ENCODE measurements around the gene TACC2.
"Not testable (repeated sequence)": the region's sequence is repeated elsewhere in the genome, so short reads cannot be mapped to it uniquely, and the experiment has no call there.

Gene TACC2

DNA sequence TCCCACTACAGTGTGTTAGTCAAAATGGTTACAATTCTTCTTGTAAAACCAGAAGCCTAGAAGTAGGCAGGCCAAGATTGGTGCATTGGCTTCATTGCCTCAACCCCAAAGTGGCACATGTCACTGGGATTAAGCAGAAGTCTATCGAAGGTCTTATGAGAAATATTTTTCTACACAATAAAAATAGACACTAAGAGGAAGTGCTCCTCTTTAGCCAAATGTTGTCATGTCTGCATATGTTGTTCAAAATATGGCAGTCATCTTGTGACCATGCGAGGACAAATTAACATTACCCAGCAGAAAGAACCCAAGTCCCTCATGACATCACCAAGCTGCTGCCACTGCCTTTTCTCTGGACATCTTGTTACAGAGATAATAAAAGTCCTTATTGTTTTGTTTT is 7.6 kb upstream of the TACC2 start:
- DNase-seq, result no peak

DNA sequence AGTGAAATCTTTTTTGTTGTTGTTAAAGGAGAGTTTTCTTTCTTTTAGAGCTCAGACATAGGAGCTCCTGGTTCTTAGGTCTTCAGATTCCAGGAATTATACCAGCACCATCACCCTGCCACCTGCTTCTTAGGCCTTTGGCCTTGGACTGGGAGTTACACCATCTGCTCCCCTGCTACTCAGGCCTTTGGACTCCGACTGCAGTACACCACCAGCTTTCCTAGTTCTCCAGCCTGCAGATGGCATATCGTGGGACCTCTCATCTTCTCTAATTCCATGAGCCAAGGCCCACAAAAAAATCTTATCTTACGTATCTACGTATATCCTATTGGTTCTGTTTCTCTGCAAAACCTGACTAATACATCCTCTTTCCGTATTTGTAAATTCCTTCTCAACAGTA is 5.1 kb upstream of the TACC2 start:
- no peak for DNase-seq

DNA sequence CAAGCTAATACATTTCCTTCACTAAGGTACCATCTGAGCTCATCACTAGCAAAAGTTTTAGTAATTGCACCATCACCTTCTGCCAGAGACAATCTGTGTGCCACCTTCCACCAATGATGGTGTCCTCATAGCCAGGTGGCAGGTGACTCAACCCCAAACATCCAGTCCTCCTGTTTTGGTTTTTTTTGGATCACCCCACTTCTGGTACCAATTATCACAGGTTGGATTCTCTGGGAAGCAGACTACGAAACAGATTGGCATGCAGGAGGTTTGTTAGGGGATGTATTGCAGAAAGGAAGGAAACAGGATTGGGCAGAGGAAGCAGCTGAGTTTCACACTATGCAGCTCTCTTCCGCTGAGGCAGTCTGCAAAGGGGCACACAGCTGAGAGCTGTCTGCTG is 4.5 kb upstream of the TACC2 start:
- DNase-seq, result no peak

DNA sequence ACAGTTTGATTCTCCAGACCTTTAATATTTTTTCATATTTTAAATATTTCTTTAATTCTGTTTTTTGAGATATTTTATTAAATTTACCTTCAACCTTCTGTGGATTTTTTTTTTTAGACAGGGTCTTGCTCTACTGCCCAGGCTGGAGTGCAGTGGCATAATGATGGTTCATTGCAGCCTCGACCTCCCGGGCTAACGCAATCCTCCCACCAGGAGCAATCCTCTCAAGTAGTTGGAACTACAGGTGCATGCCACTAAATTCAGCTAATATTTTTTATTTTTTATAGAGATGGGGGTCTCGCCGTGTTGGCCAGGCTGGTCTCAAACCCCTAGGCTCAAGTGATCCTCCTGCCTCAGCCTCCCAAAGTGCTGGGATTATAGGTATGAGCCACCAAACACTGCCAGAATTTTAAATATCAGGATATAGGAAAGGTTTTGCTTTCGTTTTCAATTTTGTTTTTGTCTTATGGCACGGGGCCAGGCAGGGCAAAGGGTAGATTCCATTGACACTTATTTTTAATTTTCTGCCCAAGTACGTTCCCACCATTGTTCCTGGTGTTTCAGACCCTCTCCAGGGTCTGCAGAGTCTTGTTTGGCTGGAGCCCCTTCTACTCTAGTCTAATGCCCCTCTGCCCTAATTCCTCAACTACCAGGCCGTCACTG is 1.2 kb downstream of the TACC2 start:
- DNase-seq, result no peak

DNA sequence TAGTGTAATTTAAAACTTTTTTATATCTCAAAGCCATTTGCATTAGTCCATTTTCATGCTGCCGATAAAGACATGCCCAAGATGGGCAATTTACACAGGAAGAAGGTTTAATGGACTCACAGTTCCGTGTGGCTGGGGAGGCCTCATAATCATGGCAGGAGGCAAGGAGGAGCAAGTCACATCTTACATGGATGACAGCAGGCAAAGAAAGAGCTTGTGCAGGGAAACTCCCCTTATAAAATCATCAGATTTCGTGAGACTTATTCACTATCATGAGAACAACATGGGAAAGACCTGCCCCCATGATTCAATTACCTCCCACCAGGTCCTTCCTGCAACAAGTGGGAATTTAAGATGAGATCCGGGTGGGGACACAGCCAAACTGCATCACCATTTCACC is 2.8 kb downstream of the TACC2 start:
- DNase-seq, result not testable (repeated sequence)

DNA sequence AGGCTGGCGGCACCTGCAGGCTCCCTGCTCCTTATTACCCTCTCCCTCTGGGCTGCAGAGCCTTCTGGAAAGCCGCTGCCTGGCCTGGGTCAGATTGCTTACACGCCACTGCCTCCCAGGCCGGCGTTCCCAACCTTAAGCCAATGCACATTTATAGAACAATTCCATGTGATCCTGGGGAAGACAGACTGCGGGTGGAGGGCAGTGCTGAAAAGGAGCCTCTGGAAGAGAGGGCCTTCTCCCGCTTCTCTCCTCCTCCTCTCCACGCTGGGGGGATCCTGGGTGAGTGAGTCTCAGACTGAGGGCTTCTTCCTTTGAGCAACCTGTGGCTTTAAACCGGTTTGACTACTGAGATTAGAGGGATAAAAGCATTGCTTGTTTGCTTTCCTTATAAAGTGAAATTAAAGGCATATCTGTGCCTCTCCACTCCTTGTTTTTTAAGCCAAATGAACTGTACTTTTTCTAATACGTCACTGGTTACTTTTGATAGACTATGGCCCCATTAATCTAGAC is 5.5 kb downstream of the TACC2 start:
- peak; percentile 4 to 29 for DNase-seq

DNA sequence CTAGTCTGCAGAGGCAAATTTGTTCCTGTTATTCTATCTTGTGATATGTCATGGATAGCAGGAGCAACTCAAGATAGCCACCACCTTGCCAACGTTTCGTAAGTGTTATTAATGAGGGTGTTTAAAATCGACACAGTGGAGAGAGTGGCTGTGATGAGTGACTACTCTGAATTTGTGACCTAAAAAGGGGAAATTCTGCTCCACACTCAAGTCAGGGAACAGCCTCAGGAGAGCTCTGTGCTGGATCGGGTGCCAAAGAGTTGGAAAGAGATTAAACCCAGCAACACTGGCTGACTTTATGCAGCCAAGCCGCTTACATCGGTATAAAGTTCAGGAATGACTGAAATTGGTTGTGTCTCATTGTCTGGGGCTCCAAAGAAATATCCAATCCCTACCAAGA is 9.5 kb downstream of the TACC2 start:
- no peak for DNase-seq

DNA sequence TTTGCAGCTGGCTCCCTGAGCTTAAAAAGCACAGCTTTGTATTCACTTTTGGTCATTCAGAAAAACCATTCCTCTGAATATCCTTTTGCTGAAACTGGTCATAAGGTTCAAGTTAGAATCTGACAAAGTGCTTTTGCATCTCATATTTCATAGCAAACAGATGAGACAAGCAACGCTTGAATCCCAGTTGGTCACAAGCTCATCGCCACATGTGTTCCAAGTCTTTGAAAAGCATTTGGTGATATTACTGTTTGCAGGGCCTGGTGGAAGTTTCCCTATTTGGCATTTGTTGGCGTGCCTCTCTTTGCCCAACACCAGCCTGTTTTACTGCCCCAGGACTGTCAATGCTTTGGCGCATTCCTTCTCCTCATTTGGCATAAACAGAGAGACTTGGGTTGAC is 10.3 kb downstream of the TACC2 start:
- no peak for DNase-seq

DNA sequence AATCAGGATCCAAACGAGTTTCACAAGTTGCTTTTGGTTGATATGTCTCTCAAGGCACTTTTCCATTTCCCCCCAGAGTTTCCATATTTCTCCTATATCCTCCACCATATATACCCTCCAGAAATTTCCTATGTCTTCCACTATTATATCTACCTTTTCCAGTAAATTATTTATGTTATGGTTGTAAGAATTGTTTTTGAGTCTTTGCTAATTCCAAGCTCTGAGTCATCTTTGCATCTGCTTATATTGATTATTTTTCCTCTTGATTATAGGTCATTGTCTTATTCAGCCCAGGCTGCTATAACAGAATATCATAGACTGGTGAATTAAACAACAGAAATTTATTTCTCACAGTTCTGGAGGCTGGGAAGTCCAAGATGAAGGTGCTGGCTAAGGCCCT is 12.7 kb downstream of the TACC2 start:
- DNase-seq, result no peak

DNA sequence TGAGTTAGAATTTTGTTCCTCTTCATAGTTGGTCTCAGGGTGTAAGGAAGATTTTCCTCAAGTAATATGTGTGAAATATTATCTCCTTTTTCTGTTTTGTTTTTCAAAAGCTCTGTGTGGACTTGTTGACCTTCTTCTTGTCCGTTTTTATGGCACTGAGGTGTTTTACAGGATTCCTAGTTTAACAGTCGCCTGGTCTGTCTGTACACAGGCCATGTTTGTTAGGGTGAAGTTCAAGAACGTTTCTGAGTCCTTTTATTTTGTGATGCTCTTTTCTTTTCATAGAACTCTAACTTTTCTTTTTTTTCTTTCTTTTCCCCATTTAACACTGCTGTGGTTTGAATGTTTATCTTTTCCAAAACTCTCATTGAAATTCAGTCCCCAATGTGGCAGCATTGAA is 18.5 kb downstream of the TACC2 start:
- no peak for DNase-seq

DNA sequence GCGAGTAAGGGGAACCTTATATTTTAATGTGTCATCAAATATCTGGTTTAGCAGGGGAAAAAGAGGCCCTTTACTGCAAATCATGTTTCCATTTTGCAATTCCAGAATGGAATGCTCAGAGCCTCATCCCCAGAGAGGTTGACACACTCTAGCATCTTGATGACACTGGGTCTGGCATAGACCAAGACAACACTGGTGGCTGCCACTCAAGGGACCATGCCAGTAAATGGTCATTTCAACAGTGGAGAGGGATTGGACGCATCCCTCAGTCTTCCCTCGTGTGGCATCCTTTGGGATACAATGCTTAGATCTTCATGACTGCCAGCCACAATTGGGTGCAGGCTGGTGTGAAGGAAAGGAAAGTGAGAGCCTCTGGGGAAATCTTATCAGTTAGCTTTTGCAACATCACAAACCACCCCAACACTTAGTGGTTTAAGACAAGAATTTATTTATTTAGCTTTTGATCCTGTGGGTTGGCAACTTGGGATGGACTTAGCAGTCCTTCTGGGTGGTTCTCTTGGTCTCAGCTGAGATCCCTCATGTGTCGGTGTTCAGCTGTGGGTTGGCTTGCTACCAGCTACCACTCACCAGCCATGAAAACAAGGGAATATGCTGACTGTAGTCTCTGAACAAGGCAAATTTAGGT is 21.6 kb downstream of the TACC2 start:
- no peak for DNase-seq

DNA sequence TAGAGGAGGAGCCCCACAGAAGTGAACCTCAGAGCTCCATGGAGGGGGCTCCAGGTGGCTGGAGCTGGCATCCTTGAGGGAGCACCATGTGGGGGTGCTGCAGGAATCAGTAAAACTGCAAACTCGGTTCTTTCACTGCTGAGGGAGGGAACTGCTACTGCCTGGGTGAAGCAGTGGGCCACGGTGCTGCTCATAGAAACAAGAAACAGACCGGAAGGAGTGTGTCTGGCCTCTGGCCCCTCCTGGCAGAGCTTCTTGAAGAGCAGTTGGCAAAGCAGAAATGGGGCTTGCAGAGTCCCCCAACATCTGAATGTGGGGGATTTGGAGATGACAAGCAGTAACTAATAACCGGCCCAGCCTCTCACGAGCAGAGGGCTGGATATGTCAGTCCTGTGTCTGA is 23.8 kb downstream of the TACC2 start:
- DNase-seq, result no peak

DNA sequence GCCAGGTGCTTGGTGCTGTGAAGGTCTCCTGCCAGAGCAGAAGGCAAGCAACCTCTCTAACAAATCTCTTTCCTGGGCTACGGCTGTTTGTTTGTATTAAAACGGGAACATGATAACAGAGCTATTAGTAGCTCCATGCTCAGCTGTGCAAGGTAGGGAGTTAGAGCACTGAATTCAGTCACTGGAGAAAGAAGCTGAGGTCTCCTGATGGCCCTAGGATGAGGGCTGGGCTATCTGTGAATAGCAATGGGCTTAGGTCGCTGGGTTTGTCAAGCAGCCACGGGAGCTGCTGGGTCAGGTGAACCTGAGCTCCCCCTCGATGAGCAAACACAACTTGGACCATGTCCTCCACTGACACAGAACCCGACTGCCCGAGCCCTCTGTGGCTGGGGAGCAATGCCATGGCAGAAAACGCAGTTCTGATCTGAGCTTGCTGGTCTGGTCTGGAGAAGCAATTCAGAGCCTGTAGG is 24.4 kb downstream of the TACC2 start:
- no peak for DNase-seq

DNA sequence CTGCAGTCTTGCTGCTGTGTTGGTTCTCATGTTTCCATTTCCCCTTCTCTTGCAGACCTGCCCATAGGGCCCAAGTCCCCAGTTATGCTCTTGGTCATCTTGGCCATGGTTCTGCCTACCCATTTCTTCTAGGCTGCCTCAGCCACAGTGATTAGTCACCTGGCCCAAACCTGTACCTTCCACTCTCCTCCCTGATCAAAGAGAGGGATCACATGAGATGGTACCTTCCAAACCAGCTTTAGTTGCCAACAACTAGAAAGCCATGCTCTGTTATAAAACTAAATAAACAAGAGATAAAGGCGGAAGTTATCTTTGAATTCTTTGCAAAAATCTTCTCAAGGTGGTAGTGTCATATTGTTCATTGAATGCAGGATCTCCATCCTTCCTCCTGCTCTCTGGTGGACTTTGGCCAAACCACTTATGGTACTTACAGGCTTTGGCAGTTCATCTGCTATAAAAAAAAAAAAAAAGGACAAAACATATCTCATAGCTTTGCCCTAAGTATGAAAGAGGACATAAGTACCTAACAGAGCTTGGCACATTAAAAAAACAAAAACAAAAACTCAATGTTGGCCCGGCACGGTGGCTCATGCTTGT is 25.8 kb downstream of the TACC2 start:
- no peak for DNase-seq

DNA sequence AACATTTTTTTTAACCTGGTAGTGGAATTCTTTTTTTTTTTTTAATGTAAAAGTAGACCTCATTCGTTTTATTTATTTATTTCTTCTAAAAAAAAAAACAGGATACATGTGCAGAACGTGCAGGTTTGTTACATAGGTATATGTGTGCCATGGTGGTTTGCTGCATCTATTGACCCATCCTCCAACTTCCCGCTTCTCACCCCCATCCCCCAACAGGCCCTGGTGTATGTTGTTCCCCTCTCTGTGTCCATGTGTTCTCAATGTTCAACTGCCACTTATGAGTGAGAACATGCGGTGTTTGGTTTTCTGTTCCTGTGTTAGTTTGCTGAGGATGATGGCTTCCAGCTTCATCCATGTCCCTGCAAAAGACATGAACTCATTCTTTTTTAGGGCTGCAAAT is 29.0 kb downstream of the TACC2 start:
- not testable (repeated sequence) for DNase-seq

DNA sequence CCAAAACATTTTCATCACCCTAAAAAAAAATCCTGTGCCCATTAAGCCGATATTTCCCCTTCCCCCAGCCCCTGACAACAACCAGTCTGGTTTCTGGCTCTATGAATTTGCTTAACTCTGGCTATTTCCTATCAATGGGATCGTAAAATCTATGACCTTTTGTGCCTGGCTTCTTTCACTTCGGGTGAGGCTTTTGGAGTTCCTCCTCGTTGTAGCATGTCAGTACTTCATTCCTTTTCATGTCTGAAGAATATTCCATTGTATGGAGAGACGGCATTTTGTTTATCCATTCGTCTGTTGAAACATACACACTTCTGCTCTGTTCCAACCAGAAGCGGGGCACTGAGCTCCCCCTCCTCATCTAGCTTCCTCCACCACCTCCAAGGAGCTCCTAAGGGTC is 29.5 kb downstream of the TACC2 start:
- DNase-seq, result no peak

DNA sequence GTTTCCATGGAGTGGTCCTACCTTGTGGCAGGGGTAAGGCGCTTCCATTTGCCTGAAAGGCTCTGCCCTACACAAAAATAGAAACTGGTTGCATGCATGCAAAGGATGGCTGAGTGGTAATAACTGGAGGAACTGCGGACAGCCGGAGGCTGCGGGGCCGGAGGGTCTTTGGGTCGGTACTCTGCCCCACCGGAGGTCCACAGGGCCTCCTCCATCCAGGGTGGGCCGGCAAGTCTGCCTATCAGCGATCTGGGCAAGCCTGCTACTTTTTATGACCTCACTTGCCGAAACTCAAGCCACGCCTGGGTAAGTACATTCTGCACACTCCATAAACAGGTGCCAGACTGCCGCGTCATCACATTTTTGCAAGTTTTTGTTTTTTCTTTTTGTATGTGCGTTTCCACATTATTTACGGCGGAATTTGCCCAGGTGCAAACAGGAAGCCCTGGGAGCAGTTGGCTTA is 30.0 kb downstream of the TACC2 start:
- no peak for DNase-seq

DNA sequence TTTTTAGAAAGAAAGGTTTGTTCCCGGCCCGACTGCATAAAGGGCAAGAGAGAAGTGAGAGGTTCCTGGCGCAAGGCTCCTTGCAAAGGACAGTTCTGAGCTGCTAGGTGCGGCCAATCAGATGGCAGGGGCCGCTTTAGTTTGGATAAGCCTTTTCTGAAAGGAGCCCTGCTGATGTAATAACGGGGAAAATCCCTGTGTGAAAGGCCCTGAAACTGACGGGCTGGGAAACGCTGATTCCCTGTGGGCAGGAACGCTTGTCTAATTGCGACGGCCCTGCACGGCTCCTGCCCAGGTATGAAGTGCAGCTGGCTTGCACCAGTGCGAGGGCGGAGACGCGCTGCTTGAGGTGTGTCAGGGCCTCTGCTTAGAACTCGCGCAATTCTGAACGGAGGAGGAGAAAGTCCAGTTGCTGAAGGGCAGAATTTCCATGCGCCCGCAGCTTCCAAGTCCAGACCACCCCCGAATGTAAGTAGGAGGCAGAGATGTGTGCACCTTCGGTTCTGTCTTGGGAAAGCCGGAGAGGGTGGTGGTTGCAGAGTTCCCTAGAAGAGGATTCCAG is 30.5 kb downstream of the TACC2 start:
- no peak for DNase-seq

DNA sequence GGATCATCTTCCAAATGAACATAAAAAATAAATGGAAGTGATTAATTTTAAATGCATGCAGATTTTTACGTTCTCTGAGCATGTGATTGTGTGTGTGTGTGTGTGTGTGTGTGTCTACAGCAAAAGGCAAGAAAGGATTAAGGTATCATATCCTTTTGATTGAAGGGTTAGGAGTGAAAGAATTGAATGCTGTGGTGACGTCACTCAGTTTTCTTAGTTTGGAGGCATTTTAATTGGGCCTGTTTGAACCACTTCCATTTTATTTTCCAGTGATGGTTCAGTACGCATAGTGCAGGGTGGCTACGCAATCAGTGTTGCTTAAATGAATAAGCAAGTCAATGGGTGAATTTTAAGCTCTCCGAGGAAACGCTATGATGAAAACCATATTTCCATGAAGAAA is 31.3 kb downstream of the TACC2 start:
- no peak for DNase-seq

DNA sequence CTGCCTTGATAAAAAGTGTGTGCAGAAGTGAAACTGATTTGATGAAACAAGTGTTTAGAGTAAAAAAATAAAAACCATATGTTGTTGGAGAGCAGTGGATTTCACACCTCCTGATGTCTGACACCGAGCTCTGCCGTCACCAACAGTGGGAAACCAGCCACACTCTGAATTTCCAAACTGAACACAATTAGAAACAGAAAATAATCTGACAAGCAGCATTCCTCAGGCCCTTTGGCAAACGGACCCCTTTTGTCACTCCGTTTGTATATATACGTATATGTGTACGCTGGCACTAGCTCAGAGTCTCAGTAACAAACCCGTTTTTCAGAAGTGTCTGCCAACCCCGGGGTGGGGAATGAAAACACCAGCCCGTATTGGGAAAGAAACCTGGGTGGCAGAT is 32.4 kb downstream of the TACC2 start:
- DNase-seq, result no peak

DNA sequence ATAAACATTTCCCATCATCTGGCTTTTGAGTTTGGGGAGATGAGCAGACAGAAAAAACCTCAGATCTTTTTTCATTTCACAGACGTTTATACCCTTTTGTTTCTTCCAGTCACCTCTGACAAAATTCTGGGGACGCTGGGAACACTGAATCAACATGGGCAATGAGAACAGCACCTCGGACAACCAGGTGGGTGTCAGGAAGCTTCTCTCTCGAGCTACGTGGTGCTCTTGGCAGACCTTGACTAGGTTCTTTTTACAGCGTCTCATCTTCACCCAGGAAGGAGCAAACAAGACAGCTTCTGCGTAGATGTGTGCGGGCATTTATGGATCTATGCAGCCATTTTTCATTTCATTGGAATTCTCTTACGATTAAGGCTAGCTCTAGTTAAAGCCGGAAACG is 32.9 kb downstream of the TACC2 start:
- DNase-seq, result no peak

DNA sequence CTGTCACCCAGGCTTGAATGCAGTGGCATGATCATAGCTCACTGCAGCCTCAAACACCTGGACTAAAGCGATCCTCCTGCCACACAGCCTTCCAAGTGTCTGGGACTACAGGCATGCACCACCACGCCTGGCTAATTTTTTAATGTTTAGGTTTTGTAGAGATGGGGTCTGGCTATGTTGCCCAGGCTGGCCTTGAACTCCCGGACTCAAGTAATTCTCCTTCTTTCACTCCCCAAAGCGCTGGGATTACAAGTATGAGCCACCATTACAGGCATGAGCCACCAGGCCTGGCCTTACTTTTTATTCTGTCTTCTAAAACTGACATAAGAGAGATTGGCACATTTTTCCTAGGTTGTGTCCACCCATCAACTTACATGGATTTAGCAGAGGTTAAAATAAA is 33.3 kb downstream of the TACC2 start:
- no peak for DNase-seq

DNA sequence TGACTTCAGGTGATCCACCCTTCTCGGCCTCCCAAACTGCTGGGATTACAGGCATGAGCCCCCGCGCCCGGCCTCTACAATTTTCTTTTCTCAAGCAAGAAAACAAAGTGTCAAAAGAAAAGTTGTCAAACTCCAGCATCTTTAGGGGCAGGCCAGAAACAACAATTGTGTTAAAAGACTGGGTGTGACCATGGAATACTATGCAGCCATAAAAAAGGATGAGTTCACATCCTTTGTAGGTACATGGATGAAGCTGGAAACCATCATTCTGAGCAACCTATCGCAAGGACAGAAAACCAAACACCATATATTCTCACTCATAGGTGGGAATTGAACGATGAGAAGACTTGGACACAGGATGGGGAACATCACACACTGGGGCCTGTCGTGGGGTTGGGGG is 34.3 kb downstream of the TACC2 start:
- not testable (repeated sequence) for DNase-seq
